Measurements from ENCODE around the gene RAPGEF2. TPM values are rescaled to one million over a fixed set of nuclear protein-coding genes. Genes with fewer than 3 reads are reported as not detected.

The RAPGEF2 gene
- total and polyA plus RNA-seq, 8 donors, result 3.3 to 78.1 (median 37.2) TPM

GRCh38 chr4:159298502-159298901 is 195.6 kb downstream of the RAPGEF2 start:
- WGBS, 5 donors, result 19 to 39% (median 23%) methylated on average over 4 of the region's 4 CpGs
- no peaks in the 10 kb centered on the region for H3K27me3 ChIP-seq
- no peak overlapping the region for H3K4me3 ChIP-seq
- intact Hi-C loops (cut with DNase I; ENCODE audit: low total_unique reads), result no loop called here
- TF ChIP-seq POLR2AphosphoS5 (IDR thresholded peaks at IDR 0.05), result no peak
- TF ChIP-seq, protein P1, sequence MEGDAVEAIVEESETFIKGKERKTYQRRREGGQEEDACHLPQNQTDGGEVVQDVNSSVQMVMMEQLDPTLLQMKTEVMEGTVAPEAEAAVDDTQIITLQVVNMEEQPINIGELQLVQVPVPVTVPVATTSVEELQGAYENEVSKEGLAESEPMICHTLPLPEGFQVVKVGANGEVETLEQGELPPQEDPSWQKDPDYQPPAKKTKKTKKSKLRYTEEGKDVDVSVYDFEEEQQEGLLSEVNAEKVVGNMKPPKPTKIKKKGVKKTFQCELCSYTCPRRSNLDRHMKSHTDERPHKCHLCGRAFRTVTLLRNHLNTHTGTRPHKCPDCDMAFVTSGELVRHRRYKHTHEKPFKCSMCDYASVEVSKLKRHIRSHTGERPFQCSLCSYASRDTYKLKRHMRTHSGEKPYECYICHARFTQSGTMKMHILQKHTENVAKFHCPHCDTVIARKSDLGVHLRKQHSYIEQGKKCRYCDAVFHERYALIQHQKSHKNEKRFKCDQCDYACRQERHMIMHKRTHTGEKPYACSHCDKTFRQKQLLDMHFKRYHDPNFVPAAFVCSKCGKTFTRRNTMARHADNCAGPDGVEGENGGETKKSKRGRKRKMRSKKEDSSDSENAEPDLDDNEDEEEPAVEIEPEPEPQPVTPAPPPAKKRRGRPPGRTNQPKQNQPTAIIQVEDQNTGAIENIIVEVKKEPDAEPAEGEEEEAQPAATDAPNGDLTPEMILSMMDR (IDR thresholded peaks at IDR 0.05), result no peak
- no peak for TF ChIP-seq POLR2A (IDR thresholded peaks at IDR 0.05)
- TF ChIP-seq EP300 (IDR thresholded peaks at IDR 0.05), result no peak
- no peaks in the 10 kb centered on the region for H3K36me3 ChIP-seq
- no peak for DNase-seq
- H3K9me3 ChIP-seq, result no peaks in the 10 kb centered on the region
- no peak overlapping the region for H3K27ac ChIP-seq
- peaks cover 0 to 37% (median 15%) of the 10 kb centered on the region in 4 donors for H3K4me1 ChIP-seq

GRCh38 chr4:159303435-159303834 is 200.6 kb downstream of the RAPGEF2 start:
- WGBS, 5 donors, result 88 to 97% (median 93%) methylated on average over 4 of the region's 4 CpGs
- H3K36me3 ChIP-seq, result peaks cover 0 to 14% (median 8%) of the 10 kb centered on the region in 4 donors
- intact Hi-C loops (cut with DNase I; ENCODE audit: low total_unique reads), result no loop called here
- H3K9me3 ChIP-seq, result no peaks in the 10 kb centered on the region
- DNase-seq, result no peak
- H3K4me3 ChIP-seq, result no peak overlapping the region
- H3K27me3 ChIP-seq, result no peaks in the 10 kb centered on the region
- H3K4me1 ChIP-seq, result peaks cover 0 to 7% (median 3%) of the 10 kb centered on the region in 4 donors
- no peak overlapping the region for H3K27ac ChIP-seq
- TF ChIP-seq, protein P1 (IDR thresholded peaks at IDR 0.05), result no peak
- TF ChIP-seq POLR2AphosphoS5 (IDR thresholded peaks at IDR 0.05), result no peak
- TF ChIP-seq POLR2A (IDR thresholded peaks at IDR 0.05), result no peak

GRCh38 chr4:159305129-159305528 is 202.2 kb downstream of the RAPGEF2 start:
- no peaks in the 10 kb centered on the region for H3K9me3 ChIP-seq
- TF ChIP-seq, protein P1 (IDR thresholded peaks at IDR 0.05), result no peak
- H3K4me3 ChIP-seq, result no peak overlapping the region
- 88 to 92% (median 89%) methylated on average over 2 of the region's 2 CpGs for WGBS, 5 donors
- intact Hi-C loops (cut with DNase I; ENCODE audit: low total_unique reads), result no loop called here
- peaks cover 0 to 14% (median 8%) of the 10 kb centered on the region in 4 donors for H3K36me3 ChIP-seq
- H3K27me3 ChIP-seq, result no peaks in the 10 kb centered on the region
- no peak for DNase-seq
- H3K27ac ChIP-seq, result no peak overlapping the region
- H3K4me1 ChIP-seq, result peaks cover 0 to 1% (median 0%) of the 10 kb centered on the region in 4 donors

GRCh38 chr4:159307929-159308328 is 205.1 kb downstream of the RAPGEF2 start:
- DNase-seq, result no peak
- Histone ChIP-seq H3K27me3 (no peaks in the 10 kb centered on the region), H3K9me3 (no peaks in the 10 kb centered on the region), H3K27ac (no peak overlapping the region), H3K36me3 (peaks cover 0 to 14% (median 8%) of the 10 kb centered on the region in 4 donors), H3K4me3 (no peak overlapping the region), H3K4me1 (peaks cover 0 to 25% (median 13%) of the 10 kb centered on the region in 4 donors)
- WGBS, 5 donors, result 89 to 96% (median 92%) methylated on average over 2 of the region's 2 CpGs
- no peak for TF ChIP-seq EP300 (IDR thresholded peaks at IDR 0.05)
- TF ChIP-seq, protein P1 (IDR thresholded peaks at IDR 0.05), result no peak
- intact Hi-C loops (cut with DNase I; ENCODE audit: low total_unique reads), result no loop called here

All from stomach (tissue), 9 donors.